ENCODE results near the gene FKBP5. TPM values are rescaled to one million over a fixed set of nuclear protein-coding genes. Genes with fewer than 3 reads are reported as not detected.
"Not testable (repeated sequence)": the region's sequence is repeated elsewhere in the genome, so short reads cannot be mapped to it uniquely, and the experiment has no call there.

Gene FKBP5
- total RNA-seq, 1 donor: 26.4 TPM

GRCh38 chr6:35724471-35724870 is 35.8 kb upstream of the FKBP5 start:
- no peak for DNase-seq (ENCODE audit: low read depth in 2 of 3, low spot score in 2 of 3)

- DNase-seq (ENCODE audit: low read depth in 2 of 3, low spot score in 2 of 3): no peak
These were observed 35.3 kb upstream of the FKBP5 start for GRCh38 chr6:35724059-35724458.

DNA sequence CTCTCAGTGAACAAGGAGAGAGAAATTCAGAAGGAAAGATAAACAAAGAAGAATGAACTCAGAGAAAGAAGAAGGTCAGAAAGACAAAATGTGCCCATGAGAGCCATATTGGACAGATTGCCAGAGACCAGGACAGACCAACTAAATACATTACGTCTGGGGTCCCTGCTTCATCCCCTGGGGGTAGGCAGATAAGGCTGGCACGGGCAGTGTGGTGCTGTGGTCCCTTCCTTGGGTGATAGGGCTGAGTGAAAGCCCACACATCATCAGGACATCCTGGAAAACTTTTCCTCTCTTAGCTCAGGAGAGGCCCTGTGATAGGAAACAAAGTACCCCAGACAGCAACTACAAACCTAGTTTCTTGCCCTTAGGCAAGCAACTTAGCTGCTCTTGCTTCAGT is 34.9 kb upstream of the FKBP5 start:
- no peak for DNase-seq (ENCODE audit: low read depth in 2 of 3, low spot score in 2 of 3)

DNA sequence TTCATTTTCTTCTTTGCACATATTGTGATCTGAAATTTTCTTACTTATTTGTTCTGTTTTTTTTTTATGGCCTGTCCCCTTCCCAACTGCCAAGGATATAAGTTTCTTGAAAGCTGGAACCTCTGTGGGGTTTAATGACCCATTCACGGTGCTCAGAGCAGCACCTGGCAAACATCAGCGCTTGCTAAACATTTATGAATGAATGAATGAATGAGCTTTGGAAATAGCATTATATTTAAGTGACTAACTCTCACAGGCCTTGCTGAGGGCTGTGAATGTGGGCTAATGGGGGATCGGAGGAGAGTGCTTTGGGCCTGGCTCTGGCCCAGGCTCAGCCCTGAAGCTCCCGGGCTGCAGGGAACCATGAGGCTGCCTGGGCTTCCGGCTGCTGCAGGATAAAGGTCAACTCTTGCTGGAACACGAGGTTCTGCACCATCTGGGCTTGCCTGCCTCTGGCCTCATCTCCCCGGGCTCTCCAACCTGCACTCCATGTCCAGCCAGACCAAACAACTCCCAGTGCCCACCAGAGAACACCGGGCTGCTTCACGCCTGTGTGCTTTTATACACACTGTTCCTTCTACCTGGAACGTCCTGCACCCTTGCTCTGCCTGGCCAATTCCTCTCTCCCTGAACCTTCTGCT is 33.5 kb upstream of the FKBP5 start:
- DNase-seq (ENCODE audit: low read depth in 2 of 3, low spot score in 2 of 3): no peak

DNA sequence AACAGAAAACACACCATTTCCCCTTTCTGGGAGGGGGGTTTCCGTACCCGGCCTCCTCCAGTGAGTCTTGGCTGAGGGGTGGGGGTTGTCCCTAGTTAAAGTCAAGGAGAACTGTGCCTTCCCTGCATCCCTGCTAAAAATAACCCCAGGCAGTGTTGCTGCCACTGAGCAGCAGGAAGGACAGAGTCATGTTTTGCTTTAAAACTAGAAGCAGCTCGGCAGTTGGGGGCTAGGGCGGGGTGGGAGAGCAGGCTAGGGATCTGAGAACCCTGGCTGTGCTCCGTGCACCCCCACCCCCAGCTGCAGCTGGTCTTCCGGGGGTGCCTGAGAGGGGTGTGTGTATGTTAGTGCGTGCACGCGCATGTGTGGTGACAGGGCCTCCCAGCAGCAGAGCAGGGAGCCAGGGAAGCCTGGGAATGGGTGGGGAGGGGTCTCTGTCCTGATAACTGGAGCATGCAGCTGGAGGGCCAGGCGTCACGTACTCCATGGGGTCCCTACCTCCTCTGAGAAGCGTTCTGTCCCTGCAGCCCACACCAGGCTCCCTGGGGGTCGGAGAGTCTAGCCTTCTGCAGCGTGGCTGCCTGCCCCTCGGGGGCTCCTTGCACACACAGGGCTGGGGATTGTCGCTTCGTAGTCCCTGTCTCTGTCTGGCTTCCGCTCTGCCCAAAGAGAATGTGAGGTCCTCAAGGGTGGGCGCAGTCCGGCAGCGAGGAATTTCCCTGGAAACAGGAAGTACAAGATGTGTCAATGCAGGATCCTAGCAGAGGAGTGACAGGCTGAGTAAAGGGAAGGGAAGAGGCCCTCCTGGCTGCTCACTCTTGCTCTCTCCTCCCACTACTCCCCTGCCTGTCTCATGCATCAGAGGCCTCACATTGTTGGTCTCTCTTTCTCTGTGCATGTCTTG is 31.4 kb upstream of the FKBP5 start:
- peak in 2 of 3 donors; percentile 59 to 62 for DNase-seq (ENCODE audit: low read depth in 2 of 3, low spot score in 2 of 3)

GRCh38 chr6:35719404-35719829 is 30.7 kb upstream of the FKBP5 start:
- no peak for DNase-seq (ENCODE audit: low read depth in 2 of 3, low spot score in 2 of 3)

DNA sequence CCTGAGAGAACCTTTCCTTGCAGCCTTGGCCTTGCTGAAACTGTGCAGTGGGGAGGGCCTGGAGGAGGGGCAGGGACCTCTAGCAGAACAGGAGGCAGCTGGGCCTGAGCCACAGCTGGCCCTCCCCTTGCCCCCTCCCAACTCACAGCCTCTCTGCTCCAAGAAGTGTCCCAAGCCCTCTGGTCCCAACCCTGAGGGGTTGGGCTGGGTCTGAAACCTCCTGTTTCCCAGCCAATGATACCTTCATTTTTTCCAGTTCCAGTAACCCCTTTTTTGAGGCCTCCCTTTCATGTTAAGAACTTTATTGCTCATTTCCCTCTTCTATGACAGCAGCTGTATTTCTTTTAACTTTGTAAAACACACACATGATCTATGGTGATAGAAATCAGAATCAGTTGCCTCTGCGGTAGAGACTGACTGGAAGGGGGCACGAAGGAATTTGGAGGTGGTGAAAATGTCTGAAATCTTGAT is 30.2 kb upstream of the FKBP5 start:
- peak in 2 of 3 donors; percentile 50 to 65 for DNase-seq (ENCODE audit: low read depth in 2 of 3, low spot score in 2 of 3)

GRCh38 chr6:35718375-35718736 is 29.6 kb upstream of the FKBP5 start:
- DNase-seq (ENCODE audit: low read depth in 2 of 3, low spot score in 2 of 3): no peak

- DNase-seq (ENCODE audit: low read depth in 2 of 3, low spot score in 2 of 3): no peak
These were observed 29.0 kb upstream of the FKBP5 start for GRCh38 chr6:35717449-35718374.

GRCh38 chr6:35716798-35717197 is 28.1 kb upstream of the FKBP5 start:
- no peak for DNase-seq (ENCODE audit: low read depth in 2 of 3, low spot score in 2 of 3)

DNA sequence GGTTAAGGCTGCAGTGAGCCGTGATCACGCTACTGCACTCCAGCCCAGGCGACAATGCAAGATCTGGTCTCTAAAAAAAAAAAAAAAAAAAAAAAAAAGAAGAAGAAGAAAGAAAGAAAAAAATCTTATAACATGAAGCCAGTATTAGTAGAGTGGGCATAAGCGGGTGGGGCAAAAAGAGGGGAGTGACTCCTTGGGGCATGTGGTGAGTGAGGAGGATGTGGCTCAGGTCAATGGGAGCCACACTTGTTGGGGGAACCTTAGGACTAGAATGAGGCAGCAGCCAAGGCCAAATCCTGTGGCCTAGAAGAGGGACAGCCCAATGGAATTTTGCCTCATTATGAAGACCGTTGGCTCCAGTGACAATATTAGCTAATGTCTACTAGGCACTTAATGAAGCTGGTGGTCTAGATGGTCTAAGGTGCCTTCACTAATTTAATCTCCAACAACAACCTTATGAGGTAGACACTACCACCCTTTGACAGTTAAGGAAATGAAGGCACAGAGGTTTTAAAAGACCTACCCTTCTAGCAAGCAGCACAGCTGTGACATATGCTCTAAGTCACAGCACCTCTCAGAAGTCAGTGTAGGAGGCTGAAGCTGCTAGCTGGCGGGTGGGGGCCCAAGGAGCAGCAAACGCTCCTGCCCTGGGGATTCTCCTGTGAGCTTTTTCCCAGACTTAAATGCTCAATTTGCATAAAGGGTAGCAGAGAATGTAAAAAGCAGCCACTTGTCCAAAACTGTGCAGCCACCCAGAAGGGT is 24.5 kb upstream of the FKBP5 start:
- DNase-seq (ENCODE audit: low read depth in 2 of 3, low spot score in 2 of 3): peak in 1 of 3 donors; percentile 50

GRCh38 chr6:35711731-35712130 is 23.0 kb upstream of the FKBP5 start:
- no peak for DNase-seq (ENCODE audit: low read depth in 2 of 3, low spot score in 2 of 3)

- no peak for DNase-seq (ENCODE audit: low read depth in 2 of 3, low spot score in 2 of 3)
These were observed 21.6 kb upstream of the FKBP5 start for GRCh38 chr6:35710241-35710847.

DNA sequence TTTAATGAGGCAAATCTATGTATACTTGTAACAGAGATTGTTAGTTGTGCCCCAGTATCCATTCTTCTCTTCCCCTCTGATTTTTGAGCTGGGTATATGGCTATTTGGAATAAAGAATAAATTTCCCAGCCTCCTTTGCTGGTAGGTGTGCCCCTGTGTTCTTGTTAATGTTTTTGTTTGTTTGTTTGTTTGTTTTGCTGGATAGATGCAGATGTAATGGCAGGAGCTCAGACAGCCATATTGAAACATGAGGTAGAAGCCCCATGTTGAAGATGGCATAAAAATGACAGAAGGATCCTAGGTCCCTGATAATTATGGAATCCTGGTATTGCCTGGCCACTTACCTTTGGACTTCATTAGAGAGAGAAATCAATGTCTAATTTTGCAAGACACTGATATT is 19.9 kb upstream of the FKBP5 start:
- DNase-seq (ENCODE audit: low read depth in 2 of 3, low spot score in 2 of 3): no peak

DNA sequence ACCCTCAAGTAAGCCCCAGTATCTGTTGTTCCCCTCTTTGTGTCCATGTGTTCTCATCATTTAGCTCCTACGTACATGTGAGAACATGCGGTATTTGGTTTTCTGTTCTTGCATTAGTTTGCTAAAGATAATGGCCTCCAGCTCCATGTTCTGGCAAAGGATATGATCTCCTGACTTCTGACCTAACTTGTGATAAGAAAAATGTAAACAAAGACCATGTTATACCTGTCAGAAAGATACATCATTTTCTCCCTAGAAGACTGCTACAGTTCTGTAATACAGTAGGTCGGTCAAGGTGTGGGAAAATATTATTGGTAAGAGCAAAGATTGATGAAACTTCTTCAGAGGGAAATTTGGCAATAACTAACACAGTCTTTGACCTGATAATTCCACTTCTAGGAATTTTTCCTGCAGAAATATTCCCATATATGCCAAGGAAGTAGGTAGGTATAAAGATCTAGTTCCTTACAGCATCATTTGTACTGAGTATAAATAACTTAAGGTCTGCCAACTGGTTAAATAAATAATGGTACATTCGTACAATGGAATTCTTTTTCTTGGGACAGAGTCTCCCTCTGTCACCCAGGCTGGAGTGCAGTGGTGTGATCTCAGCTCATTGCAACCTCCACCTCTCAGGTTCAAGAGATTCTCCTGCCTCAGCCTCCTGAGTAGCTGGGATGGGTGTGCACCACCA is 19.1 kb upstream of the FKBP5 start:
- no peak for DNase-seq (ENCODE audit: low read depth in 2 of 3, low spot score in 2 of 3)

- no peak for DNase-seq (ENCODE audit: low read depth in 2 of 3, low spot score in 2 of 3)
These were observed 17.8 kb upstream of the FKBP5 start for GRCh38 chr6:35706468-35706867.

DNA sequence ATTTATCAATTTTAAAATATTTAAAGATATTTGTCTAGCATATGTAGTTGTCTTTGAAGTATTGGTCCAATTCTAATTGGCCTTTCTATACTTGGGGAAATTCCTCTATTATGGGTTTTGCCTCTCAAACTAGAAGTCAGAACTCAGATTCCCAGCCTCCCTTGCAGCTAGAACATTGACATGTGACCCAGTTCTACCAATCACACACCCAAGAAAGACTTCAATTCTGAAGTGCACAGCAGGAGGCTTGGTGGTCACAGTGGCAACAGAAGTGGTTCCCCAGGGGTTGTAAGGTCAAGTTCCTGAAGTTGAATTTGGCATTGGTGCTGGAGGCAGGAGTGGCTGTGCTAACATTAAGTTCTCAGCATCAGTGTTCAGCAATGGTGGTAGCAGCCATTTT is 14.8 kb upstream of the FKBP5 start:
- no peak for DNase-seq (ENCODE audit: low read depth in 2 of 3, low spot score in 2 of 3)

DNA sequence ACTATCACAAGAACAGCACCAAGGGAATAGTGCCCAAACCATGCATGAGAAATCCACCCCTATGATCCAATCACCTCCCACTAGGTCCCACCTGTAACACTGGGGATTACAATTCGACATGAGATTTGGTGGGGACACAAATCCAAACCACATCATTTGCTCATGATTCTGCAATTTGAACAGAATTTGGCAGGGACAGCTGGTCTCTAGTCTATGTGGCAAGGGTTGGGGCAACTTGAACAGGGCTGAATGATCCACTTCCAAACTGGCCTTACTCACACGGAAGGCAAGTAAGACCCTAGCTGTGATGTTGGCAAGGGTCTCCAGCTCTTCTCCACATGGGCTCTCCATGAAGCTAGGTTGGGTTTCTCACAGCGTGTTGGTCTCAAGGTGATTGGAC is 10.1 kb upstream of the FKBP5 start:
- DNase-seq (ENCODE audit: low read depth in 2 of 3, low spot score in 2 of 3): no peak

DNA sequence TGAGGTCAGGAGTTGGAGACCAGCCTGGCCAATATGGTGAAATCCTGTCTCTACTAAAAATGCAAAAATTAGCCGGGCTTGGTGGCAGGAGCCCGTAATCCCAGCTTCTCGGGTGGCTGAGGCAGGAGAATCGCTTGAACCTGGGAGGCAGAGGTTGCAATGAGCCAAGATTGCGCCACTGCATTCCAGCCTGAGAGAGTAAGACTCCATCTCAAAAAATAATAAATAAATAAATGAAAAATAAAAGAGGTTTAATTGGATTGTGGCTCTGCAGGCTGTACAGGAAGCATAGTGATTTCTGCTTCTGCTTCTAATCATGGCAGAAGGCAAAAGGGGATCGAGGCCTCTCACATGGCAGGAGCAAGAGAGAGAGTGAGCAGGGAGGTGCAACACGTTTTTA is 9.7 kb upstream of the FKBP5 start:
- DNase-seq (ENCODE audit: low read depth in 2 of 3, low spot score in 2 of 3): not testable (repeated sequence)
